CD4-positive, alpha-beta T cell (primary cell): ENCODE results near the gene SHROOM2. TPM values are rescaled to one million over a fixed set of nuclear protein-coding genes. Genes with fewer than 3 reads are reported as not detected.

Experiments used
- ATAC-seq: fragments of 200-7000 bp; cut with Tn5 transposase; one replicate; pipeline ENCODE4 v1.10.0; 2022; ENCODE audit warnings: mild to moderate bottlenecking; ENCODE audit not compliant: poor library complexity
- CTCF ChIA-PET: fragments of 350-600 bp; sonication (Branson Sonifier 250); formaldehyde crosslinking; loops from one replicate; lab custom pipeline; 2021; ENCODE audit warnings: antibody characterized with exemption, inconsistent platforms; lab: Charles Lee
- POLR2A ChIA-PET: fragments of 350-600 bp; sonication (Branson Sonifier 250); formaldehyde crosslinking; loops from one replicate; lab custom pipeline; 2021; ENCODE audit warnings: antibody characterized with exemption, inconsistent platforms; lab: Charles Lee
- DNase-seq, 14 experiments: peaks; one replicate each; pipeline ENCODE4 v3.0.0-alpha.2; 2013 to 2020; ENCODE audit warnings: mixed read lengths in 2 of 14
- H3K27ac ChIP-seq, 2 donors: one replicate each; pipeline versions ENCODE4 v1.5.1 to v1.7.0; 2013; ENCODE audit warnings: low read length in 2 of 2, low read depth in 1 of 2, mild to moderate bottlenecking in 1 of 2
- H3K27me3 ChIP-seq, 2 experiments: 1 replicate in 1 of 2; 2 replicates in 1 of 2; pipeline versions ENCODE4 v1.6.1 to v1.7.0; 2013; ENCODE audit warnings: low read length in 2 of 2, control low read depth in 1 of 2, mild to moderate bottlenecking in 1 of 2, moderate library complexity in 1 of 2; ENCODE audit not compliant: insufficient read depth in 2 of 2, control insufficient read depth in 1 of 2
- H3K36me3 ChIP-seq: one replicate; pipeline ENCODE4 v1.6.1; 2013; ENCODE audit warnings: low read length, control low read depth; ENCODE audit not compliant: insufficient read depth
- H3K4me1 ChIP-seq: one replicate; pipeline ENCODE4 v1.6.1; 2013; ENCODE audit warnings: low read length, control low read depth; ENCODE audit not compliant: insufficient read depth
- H3K4me3 ChIP-seq: one replicate; pipeline ENCODE4 v1.5.1; 2013; ENCODE audit warnings: mild to moderate bottlenecking, low read length, moderate library complexity
- H3K9me3 ChIP-seq, 2 experiments: 1 replicate in 1 of 2; 2 replicates in 1 of 2; pipeline versions ENCODE4 v1.6.1 to v1.7.0; 2013; ENCODE audit warnings: low read length in 2 of 2, mild to moderate bottlenecking in 2 of 2, control low read depth in 1 of 2, moderate library complexity in 1 of 2; ENCODE audit not compliant: control insufficient read depth in 1 of 2, insufficient read depth in 1 of 2
- H3K27ac Mint-ChIP-seq: one replicate; pipeline ENCODE4 v1.8.0; 2020; ENCODE audit warnings: mixed read lengths
- H3K27me3 Mint-ChIP-seq: one replicate; pipeline ENCODE4 v1.8.0; 2021; ENCODE audit warnings: mixed read lengths
- H3K36me3 Mint-ChIP-seq: one replicate; pipeline ENCODE4 v1.8.0; 2021; ENCODE audit warnings: low read depth, mixed read lengths
- H3K4me1 Mint-ChIP-seq: one replicate; pipeline ENCODE4 v1.8.0; 2021; ENCODE audit warnings: low read depth, mixed read lengths
- H3K4me3 Mint-ChIP-seq: one replicate; pipeline ENCODE4 v1.8.0; 2020; ENCODE audit warnings: mild to moderate bottlenecking, mixed read lengths
- H3K9me3 Mint-ChIP-seq: one replicate; pipeline ENCODE4 v1.8.0; 2020; ENCODE audit warnings: mixed read lengths
- intact Hi-C, 2 experiments: fragments of 100-400 bp; cut with DNase I in 1 of 2; cut with micrococcal nuclease in 1 of 2; formaldehyde crosslinking; loops; one replicate each; pipeline versions ENCODE4 v1.15.1 to v1.9.0; 2023 to 2025; cut with DNase I, micrococcal nuclease
- total RNA-seq, 174 experiments: library from RNA in 2 of 174; stranded (reverse) in 2 of 174; gene quantifications; one replicate each; pipeline ENCODE4 v1.2.3 and lab custom pipeline; 2021 to 2026
- TF ChIP-seq, protein P1 (sequence below): fragments of 200-600 bp; IDR thresholded peaks from one replicate; pipeline ENCODE4 v1.8.0; 2022; ENCODE audit warnings: antibody characterized with exemption, mild to moderate bottlenecking

Gene SHROOM2
- total RNA-seq, 2 experiments from 2014 or later = not detected

DNA sequence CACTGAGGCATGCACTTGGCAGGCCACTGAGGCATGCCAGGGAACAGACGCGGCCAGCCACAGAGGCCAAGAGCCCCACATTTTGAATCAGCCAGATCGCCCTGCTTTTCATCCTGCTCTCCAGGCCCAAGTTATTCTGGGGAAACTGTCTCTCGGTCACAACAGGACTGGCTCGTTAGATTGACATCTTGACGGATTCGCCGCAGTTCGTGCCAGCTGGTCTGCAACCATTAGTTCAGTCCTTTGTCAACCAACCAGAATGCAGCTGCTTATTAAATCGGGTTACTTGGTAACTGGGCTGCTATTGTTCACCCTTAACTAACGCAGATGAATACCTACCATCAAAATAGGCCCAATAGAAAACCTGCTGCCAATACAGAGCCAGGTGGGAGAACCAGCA, 197.6 kb downstream of the SHROOM2 start:
- no peak overlapping the region for H3K27ac ChIP-seq
- H3K27ac Mint-ChIP-seq = no peak overlapping the region
- no peaks in the 10 kb centered on the region for H3K9me3 Mint-ChIP-seq
- no peak overlapping the region for H3K4me3 ChIP-seq
- ChIA-PET POLR2A (no interaction called here), CTCF (no interaction called here)
- H3K4me1 Mint-ChIP-seq = no peaks in the 10 kb centered on the region
- H3K4me3 Mint-ChIP-seq = no peak overlapping the region
- H3K27me3 ChIP-seq = no peaks in the 10 kb centered on the region
- DNase-seq (no peak), ATAC-seq (no peak)
- no peaks in the 10 kb centered on the region for H3K36me3 Mint-ChIP-seq
- TF ChIP-seq, protein P1, sequence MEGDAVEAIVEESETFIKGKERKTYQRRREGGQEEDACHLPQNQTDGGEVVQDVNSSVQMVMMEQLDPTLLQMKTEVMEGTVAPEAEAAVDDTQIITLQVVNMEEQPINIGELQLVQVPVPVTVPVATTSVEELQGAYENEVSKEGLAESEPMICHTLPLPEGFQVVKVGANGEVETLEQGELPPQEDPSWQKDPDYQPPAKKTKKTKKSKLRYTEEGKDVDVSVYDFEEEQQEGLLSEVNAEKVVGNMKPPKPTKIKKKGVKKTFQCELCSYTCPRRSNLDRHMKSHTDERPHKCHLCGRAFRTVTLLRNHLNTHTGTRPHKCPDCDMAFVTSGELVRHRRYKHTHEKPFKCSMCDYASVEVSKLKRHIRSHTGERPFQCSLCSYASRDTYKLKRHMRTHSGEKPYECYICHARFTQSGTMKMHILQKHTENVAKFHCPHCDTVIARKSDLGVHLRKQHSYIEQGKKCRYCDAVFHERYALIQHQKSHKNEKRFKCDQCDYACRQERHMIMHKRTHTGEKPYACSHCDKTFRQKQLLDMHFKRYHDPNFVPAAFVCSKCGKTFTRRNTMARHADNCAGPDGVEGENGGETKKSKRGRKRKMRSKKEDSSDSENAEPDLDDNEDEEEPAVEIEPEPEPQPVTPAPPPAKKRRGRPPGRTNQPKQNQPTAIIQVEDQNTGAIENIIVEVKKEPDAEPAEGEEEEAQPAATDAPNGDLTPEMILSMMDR = no peak
- no peaks in the 10 kb centered on the region for H3K9me3 ChIP-seq
- no peaks in the 10 kb centered on the region for H3K27me3 Mint-ChIP-seq
- intact Hi-C loops = no loop called here
- H3K36me3 ChIP-seq = no peaks in the 10 kb centered on the region
- no peaks in the 10 kb centered on the region for H3K4me1 ChIP-seq

- no peak overlapping the region for H3K27ac Mint-ChIP-seq
- H3K4me1 ChIP-seq = no peaks in the 10 kb centered on the region
- no peaks in the 10 kb centered on the region for H3K9me3 Mint-ChIP-seq
- H3K4me3 Mint-ChIP-seq = no peak overlapping the region
- H3K9me3 ChIP-seq = no peaks in the 10 kb centered on the region
- H3K27me3 Mint-ChIP-seq = no peaks in the 10 kb centered on the region
- ChIA-PET CTCF (no interaction called here), POLR2A (no interaction called here)
- H3K4me3 ChIP-seq = no peak overlapping the region
- H3K27me3 ChIP-seq = no peaks in the 10 kb centered on the region
- H3K36me3 Mint-ChIP-seq = no peaks in the 10 kb centered on the region
- intact Hi-C loops = loop anchor here in 1 of 2 experiments (2.0 kb wide), 1 partner anchor 114 kb away; no protein-coding TSS in a partner anchor
- ATAC-seq (no peak), DNase-seq (peak in 3 of 14 experiments; percentile 33 to 41 (median 39))
- H3K27ac ChIP-seq = no peak overlapping the region
- no peaks in the 10 kb centered on the region for H3K4me1 Mint-ChIP-seq
- H3K36me3 ChIP-seq = no peaks in the 10 kb centered on the region
- TF ChIP-seq, protein P1 = no peak
Measured at GRCh38 chrX:9988762-9989161, 202.5 kb downstream of the SHROOM2 start.

DNA sequence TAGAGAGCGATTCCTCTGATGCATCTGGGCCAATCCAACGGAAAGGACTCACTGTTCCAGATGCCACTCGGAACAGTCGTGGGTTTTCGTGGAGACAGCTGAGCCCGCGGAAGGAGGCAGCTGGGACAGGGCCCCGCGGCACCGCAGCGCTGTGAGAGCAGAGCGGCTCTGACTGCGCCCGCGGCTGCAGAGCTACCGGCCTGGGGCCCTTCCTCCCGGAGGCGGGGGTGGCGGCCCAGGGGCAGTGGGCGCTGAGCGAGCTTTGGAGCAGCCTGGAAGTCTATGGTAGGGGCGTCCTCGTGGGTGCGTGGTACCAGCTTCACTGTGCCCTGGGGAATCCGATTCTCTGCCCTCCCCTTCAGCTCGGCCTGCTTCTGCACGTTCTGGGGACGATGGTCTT, 205.8 kb downstream of the SHROOM2 start:
- intact Hi-C loops = loop anchor here (10.0 kb wide), 3 partner anchors 63 to 1247 kb away; no protein-coding TSS in a partner anchor
- no peak for ATAC-seq

More for the DNA sequence above, 205.8 kb downstream of the SHROOM2 start:
- Histone ChIP-seq H3K36me3 (no peaks in the 10 kb centered on the region), H3K27me3 (no peaks in the 10 kb centered on the region), H3K9me3 (no peaks in the 10 kb centered on the region), H3K4me3 (no peak overlapping the region), H3K27ac (no peak overlapping the region), H3K4me1 (peaks cover 3% of the 10 kb centered on the region)
- CTCF ChIA-PET = interaction anchor here (0.5 to 1.6 kb wide), 2 partner anchors 93 to 128 kb away, joined by 3 to 7 read pairs; no protein-coding TSS in a partner anchor
- Mint-ChIP-seq H3K4me1 (no peaks in the 10 kb centered on the region), H3K4me3 (no peak overlapping the region), H3K27ac (no peak overlapping the region), H3K9me3 (no peaks in the 10 kb centered on the region), H3K27me3 (no peaks in the 10 kb centered on the region), H3K36me3 (no peaks in the 10 kb centered on the region)
- no peak for DNase-seq
- TF ChIP-seq, protein P1 = no peak
- POLR2A ChIA-PET = no interaction called here
